HEK293 (cell line): Measurements from ENCODE around the gene STAMBPL1.

Source experiments
- CTCF ChIA-PET: fragments of 350-600 bp; formaldehyde crosslinking; extraction: SDS; loops from one replicate; lab custom pipeline; 2021; ENCODE audit warnings: antibody characterized with exemption; lab: Yijun Ruan, JAX
- POLR2A ChIA-PET: fragments of 300-600 bp; formaldehyde crosslinking; extraction: SDS; loops from one replicate; lab custom pipeline; 2020; ENCODE audit warnings: antibody characterized with exemption, inconsistent platforms; lab: Yijun Ruan, JAX
- H3K27ac ChIP-seq: fragments of 200-500 bp; sonication (Bioruptor generic); 2 replicates; pipeline ENCODE4 v1.5.1; 2014; ENCODE audit warnings: low read depth, low read length, control low read depth, inconsistent platforms; ENCODE audit errors: extremely low read depth
- H3K36me3 ChIP-seq, 2 experiments: fragments of 200-500 bp in 1 of 2; sonication (Bioruptor generic) in 1 of 2; 1 replicate in 1 of 2; 2 replicates in 1 of 2; pipeline ENCODE4 v1.5.1; 2014 to 2017; ENCODE audit warnings: inconsistent platforms in 2 of 2, low read length in 2 of 2; ENCODE audit not compliant: control insufficient read depth in 2 of 2, insufficient read depth in 1 of 2
- H3K4me1 ChIP-seq: fragments of 200-500 bp; sonication (Bioruptor generic); 2 replicates; pipeline ENCODE4 v1.5.1; 2014; ENCODE audit warnings: mild to moderate bottlenecking, low read length, inconsistent platforms; ENCODE audit not compliant: control insufficient read depth, insufficient read depth
- H3K4me3 ChIP-seq: 2 replicates; pipeline ENCODE4 v1.5.1; 2011; ENCODE audit warnings: low read depth, mild to moderate bottlenecking, control low read depth, low read length, moderate library complexity
- H3K9me3 ChIP-seq: fragments of 200-500 bp; sonication (Bioruptor generic); 2 replicates; pipeline ENCODE4 v1.5.1; 2014; ENCODE audit warnings: low read depth, low read length, inconsistent platforms; ENCODE audit not compliant: control insufficient read depth, insufficient read depth
- GFI1B ChIP-seq: fragments of 450-650 bp; formaldehyde crosslinking; IDR thresholded peaks from 2 replicates; pipeline ENCODE4 v1.5.1; 2016; ENCODE audit warnings: missing biosample characterization, missing genetic modification characterization
- GLI2 ChIP-seq: fragments of 450-650 bp; formaldehyde crosslinking; IDR thresholded peaks from 2 replicates; pipeline ENCODE4; 2017; ENCODE audit warnings: missing biosample characterization, missing genetic modification characterization, low read depth, borderline replicate concordance
- OSR2 ChIP-seq: fragments of 450-650 bp; formaldehyde crosslinking; IDR thresholded peaks from 2 replicates; pipeline ENCODE4 v1.5.1; 2016; ENCODE audit warnings: missing biosample characterization, missing genetic modification characterization
- OVOL3 ChIP-seq: fragments of 450-650 bp; formaldehyde crosslinking; IDR thresholded peaks from 2 replicates; pipeline ENCODE4 v1.5.1; 2016; ENCODE audit warnings: missing biosample characterization, missing genetic modification characterization
- PRDM6 ChIP-seq: fragments of 450-650 bp; formaldehyde crosslinking; IDR thresholded peaks from 2 replicates; pipeline ENCODE4 v1.5.1; 2017; ENCODE audit warnings: missing biosample characterization, missing genetic modification characterization
- SALL2 ChIP-seq: fragments of 450-650 bp; formaldehyde crosslinking; IDR thresholded peaks from 2 replicates; pipeline ENCODE4 v1.5.0; 2017; ENCODE audit warnings: missing biosample characterization, mild to moderate bottlenecking, missing genetic modification characterization, borderline replicate concordance
- YY2 ChIP-seq: fragments of 450-650 bp; formaldehyde crosslinking; IDR thresholded peaks from 2 replicates; pipeline ENCODE4 v1.5.1; 2016; ENCODE audit warnings: missing biosample characterization, missing genetic modification characterization
- ZBTB17 ChIP-seq: fragments of 450-650 bp; formaldehyde crosslinking; IDR thresholded peaks from 2 replicates; pipeline ENCODE4 v1.5.1; 2016; ENCODE audit warnings: missing biosample characterization, missing genetic modification characterization
- ZNF114 ChIP-seq: fragments of 450-650 bp; formaldehyde crosslinking; IDR thresholded peaks from 2 replicates; pipeline ENCODE4 v1.5.0; 2017; ENCODE audit warnings: missing biosample characterization, missing genetic modification characterization
- ZNF239 ChIP-seq: fragments of 450-650 bp; formaldehyde crosslinking; IDR thresholded peaks from 2 replicates; pipeline ENCODE4 v1.5.1; 2016; ENCODE audit warnings: missing biosample characterization, missing genetic modification characterization
- ZNF335 ChIP-seq: fragments of 450-650 bp; formaldehyde crosslinking; conservative IDR thresholded peaks from 2 replicates; pipeline ENCODE4 v1.5.1; 2016; ENCODE audit warnings: missing biosample characterization, missing genetic modification characterization
- ZNF548 ChIP-seq: fragments of 450-650 bp; formaldehyde crosslinking; IDR thresholded peaks from 2 replicates; pipeline ENCODE4 v1.5.1; 2016; ENCODE audit warnings: missing biosample characterization, missing genetic modification characterization
- ZNF560 ChIP-seq: fragments of 450-650 bp; formaldehyde crosslinking; IDR thresholded peaks from 2 replicates; pipeline ENCODE4 v1.5.1; 2017; ENCODE audit warnings: missing biosample characterization, missing genetic modification characterization, borderline replicate concordance
- ZNF629 ChIP-seq: fragments of 450-650 bp; formaldehyde crosslinking; IDR thresholded peaks from 2 replicates; pipeline ENCODE4 v1.5.1; 2017; ENCODE audit warnings: missing biosample characterization, missing genetic modification characterization
- ZNF645 ChIP-seq: fragments of 450-650 bp; formaldehyde crosslinking; IDR thresholded peaks from 2 replicates; pipeline ENCODE4; 2016; ENCODE audit warnings: missing biosample characterization, missing genetic modification characterization
- ZNF677 ChIP-seq: fragments of 450-650 bp; IDR thresholded peaks from 2 replicates; pipeline ENCODE4 v1.5.0; 2018; ENCODE audit warnings: missing biosample characterization, mild to moderate bottlenecking, missing genetic modification characterization, moderate library complexity
- ZNF843 ChIP-seq: fragments of 450-650 bp; formaldehyde crosslinking; IDR thresholded peaks from 2 replicates; pipeline ENCODE4 v1.5.1; 2016; ENCODE audit warnings: missing biosample characterization, missing genetic modification characterization
- TF ChIP-seq, protein P1 (sequence below): fragments of 450-650 bp; formaldehyde crosslinking; IDR thresholded peaks from 2 replicates; pipeline ENCODE4 v1.5.1; 2016; ENCODE audit warnings: missing biosample characterization, missing genetic modification characterization
- TF ChIP-seq, protein P2 (sequence below): fragments of 450-650 bp; formaldehyde crosslinking; IDR thresholded peaks from 2 replicates; pipeline ENCODE4 v1.5.1; 2016; ENCODE audit warnings: missing biosample characterization, missing genetic modification characterization

Gene STAMBPL1

GRCh38 chr10:88949912-88950837 lies 70.1 kb downstream of the STAMBPL1 start:
- CTCF ChIA-PET = interaction anchor here (0.6 to 1.2 kb wide), 2 partner anchors 13 to 743 kb away, joined by 3 read pairs; no protein-coding TSS in a partner anchor

DNA sequence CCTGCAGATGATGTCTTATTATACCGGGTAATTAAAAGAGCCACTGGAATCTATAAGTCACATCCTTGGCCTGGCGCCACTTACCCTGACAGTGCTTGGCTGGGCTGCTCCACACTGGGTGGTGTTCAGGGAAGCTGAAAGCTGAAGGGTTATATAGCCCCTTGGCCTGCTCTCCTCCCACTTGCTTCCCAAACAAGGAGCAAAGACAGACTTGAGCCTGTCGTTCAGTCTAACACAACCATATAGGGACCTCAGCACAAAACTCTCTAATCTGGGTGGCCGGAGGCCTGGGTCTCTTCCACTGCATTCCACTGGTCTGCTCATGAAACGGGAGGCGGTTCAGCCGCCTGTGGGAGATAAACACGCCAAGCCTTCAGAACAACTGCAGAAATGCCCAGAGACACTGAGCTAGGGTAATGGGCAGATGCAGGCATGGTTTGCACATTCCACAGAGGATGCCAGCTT lies 72.6 kb downstream of the STAMBPL1 start, which contains the start of gene ACTA2:
Gene ACTA2 (minus strand): TSS at position 127 of the 465 bp plus-strand sequence. CDS start 3,843 bp downstream, outside the sequence.
- no peaks in the 10 kb centered on the region for H3K36me3 ChIP-seq
- ChIA-PET POLR2A (no interaction called here), CTCF (no interaction called here)
- H3K4me3 ChIP-seq = no peak within 1 kb of the TSS
- peaks cover 13% of the 10 kb centered on the region for H3K4me1 ChIP-seq
- no peaks in the 10 kb centered on the region for H3K9me3 ChIP-seq
- no peak within 1 kb of the TSS for H3K27ac ChIP-seq
- TF ChIP-seq OVOL3 (tag by site-specific recombination) = no peak
- no peak for TF ChIP-seq OSR2 (tag by site-specific recombination)
- no peak for TF ChIP-seq ZNF114
- TF ChIP-seq ZNF629 = no peak
- no peak for TF ChIP-seq ZNF677
- TF ChIP-seq SALL2 = no peak
- TF ChIP-seq, protein P1, sequence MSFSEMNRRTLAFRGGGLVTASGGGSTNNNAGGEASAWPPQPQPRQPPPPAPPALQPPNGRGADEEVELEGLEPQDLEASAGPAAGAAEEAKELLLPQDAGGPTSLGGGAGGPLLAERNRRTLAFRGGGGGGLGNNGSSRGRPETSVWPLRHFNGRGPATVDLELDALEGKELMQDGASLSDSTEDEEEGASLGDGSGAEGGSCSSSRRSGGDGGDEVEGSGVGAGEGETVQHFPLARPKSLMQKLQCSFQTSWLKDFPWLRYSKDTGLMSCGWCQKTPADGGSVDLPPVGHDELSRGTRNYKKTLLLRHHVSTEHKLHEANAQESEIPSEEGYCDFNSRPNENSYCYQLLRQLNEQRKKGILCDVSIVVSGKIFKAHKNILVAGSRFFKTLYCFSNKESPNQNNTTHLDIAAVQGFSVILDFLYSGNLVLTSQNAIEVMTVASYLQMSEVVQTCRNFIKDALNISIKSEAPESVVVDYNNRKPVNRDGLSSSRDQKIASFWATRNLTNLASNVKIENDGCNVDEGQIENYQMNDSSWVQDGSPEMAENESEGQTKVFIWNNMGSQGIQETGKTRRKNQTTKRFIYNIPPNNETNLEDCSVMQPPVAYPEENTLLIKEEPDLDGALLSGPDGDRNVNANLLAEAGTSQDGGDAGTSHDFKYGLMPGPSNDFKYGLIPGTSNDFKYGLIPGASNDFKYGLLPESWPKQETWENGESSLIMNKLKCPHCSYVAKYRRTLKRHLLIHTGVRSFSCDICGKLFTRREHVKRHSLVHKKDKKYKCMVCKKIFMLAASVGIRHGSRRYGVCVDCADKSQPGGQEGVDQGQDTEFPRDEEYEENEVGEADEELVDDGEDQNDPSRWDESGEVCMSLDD (tag by site-specific recombination) = no peak
- TF ChIP-seq ZNF843 (tag by site-specific recombination) = no peak
- TF ChIP-seq ZNF335 = no peak
- no peak for TF ChIP-seq GLI2 (tag by site-specific recombination)
- TF ChIP-seq ZNF560 (tag by site-specific recombination) = no peak

More at GRCh38 chr10:88949912-88950837, 70.1 kb downstream of the STAMBPL1 start:
- peak; percentile 70 for TF ChIP-seq PRDM6 (tag by site-specific recombination)
- TF ChIP-seq ZNF548 (tag by site-specific recombination) = no peak
- TF ChIP-seq, protein P2, sequence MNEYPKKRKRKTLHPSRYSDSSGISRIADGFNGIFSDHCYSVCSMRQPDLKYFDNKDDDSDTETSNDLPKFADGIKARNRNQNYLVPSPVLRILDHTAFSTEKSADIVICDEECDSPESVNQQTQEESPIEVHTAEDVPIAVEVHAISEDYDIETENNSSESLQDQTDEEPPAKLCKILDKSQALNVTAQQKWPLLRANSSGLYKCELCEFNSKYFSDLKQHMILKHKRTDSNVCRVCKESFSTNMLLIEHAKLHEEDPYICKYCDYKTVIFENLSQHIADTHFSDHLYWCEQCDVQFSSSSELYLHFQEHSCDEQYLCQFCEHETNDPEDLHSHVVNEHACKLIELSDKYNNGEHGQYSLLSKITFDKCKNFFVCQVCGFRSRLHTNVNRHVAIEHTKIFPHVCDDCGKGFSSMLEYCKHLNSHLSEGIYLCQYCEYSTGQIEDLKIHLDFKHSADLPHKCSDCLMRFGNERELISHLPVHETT = no peak
- TF ChIP-seq GFI1B (tag by site-specific recombination) = 0 out of 2 replicates have a peak, but pooled peaks have one; percentile 41
- TF ChIP-seq ZNF645 (tag by site-specific recombination) = no peak
- no peak for TF ChIP-seq YY2 (tag by site-specific recombination)
- TF ChIP-seq ZNF239 (tag by site-specific recombination) = no peak
- peak; percentile 62; the same call in 1 of the 2 replicates for TF ChIP-seq ZBTB17 (tag by site-specific recombination)
- TF ChIP-seq, all 188 proteins: peak for 3
- no peak overlapping the region for H3K27ac ChIP-seq
- POLR2A ChIA-PET = no interaction called here
- no peaks in the 10 kb centered on the region for H3K9me3 ChIP-seq
- no peak overlapping the region for H3K4me3 ChIP-seq
- H3K36me3 ChIP-seq = no peaks in the 10 kb centered on the region
- peaks cover 13% of the 10 kb centered on the region for H3K4me1 ChIP-seq
